Neural progenitor cell (in vitro differentiated cells): ENCODE data around the gene ARHGEF37. TPM values are rescaled to one million over a fixed set of nuclear protein-coding genes. Genes with fewer than 3 reads are reported as not detected.

ENCODE experiments used
- DNase-seq: peaks from one replicate; pipeline ENCODE4 v3.0.0-alpha.2; 2016; ENCODE audit warnings: low spot score
- H2AFZ ChIP-seq: fragments of 200-600 bp; sonication (generic); replicated peaks from 2 replicates; pipeline ENCODE4 v1.6.1; 2016; ENCODE audit warnings: antibody characterized with exemption
- H3F3A ChIP-seq: fragments of 200-600 bp; sonication (generic); 2 replicates; pipeline ENCODE4 v1.6.1; 2016; ENCODE audit warnings: antibody characterized with exemption, low read depth
- H3K27ac ChIP-seq: fragments of 200-600 bp; sonication (generic); 2 replicates; pipeline ENCODE4 v1.5.1; 2016; ENCODE audit warnings: mild to moderate bottlenecking
- H3K27me3 ChIP-seq: fragments of 200-600 bp; sonication (generic); 2 replicates; pipeline ENCODE4 v1.6.1; 2016; ENCODE audit warnings: mild to moderate bottlenecking, moderate library complexity
- H3K36me3 ChIP-seq: fragments of 200-600 bp; sonication (generic); 2 replicates; pipeline ENCODE4 v1.5.1; 2016
- H3K4me1 ChIP-seq: fragments of 200-600 bp; sonication (generic); 2 replicates; pipeline ENCODE4 v1.6.1; 2016; ENCODE audit warnings: mixed run types
- H3K4me2 ChIP-seq: fragments of 200-600 bp; sonication (generic); 2 replicates; pipeline ENCODE4 v1.6.1; 2016
- H3K4me3 ChIP-seq: fragments of 200-600 bp; sonication (generic); 2 replicates; pipeline ENCODE4 v1.5.1; 2016
- H3K79me2 ChIP-seq: fragments of 200-600 bp; sonication (generic); 2 replicates; pipeline ENCODE4 v1.6.1; 2016; ENCODE audit warnings: low read depth
- H3K9ac ChIP-seq: fragments of 200-600 bp; sonication (generic); 2 replicates; pipeline ENCODE4 v1.6.1; 2016
- H3K9me3 ChIP-seq: fragments of 200-600 bp; sonication (generic); 2 replicates; pipeline ENCODE4 v1.5.1; 2016; ENCODE audit warnings: low read depth
- H4K20me1 ChIP-seq: fragments of 200-600 bp; sonication (generic); 2 replicates; pipeline ENCODE4 v1.6.1; 2016; ENCODE audit warnings: low read depth
- H3K27ac Mint-ChIP-seq: 3 replicates; pipeline ENCODE4 v1.8.0; 2021; ENCODE audit warnings: mixed read lengths
- H3K27me3 Mint-ChIP-seq: 2 replicates; pipeline ENCODE4 v1.8.0; 2022; ENCODE audit warnings: low read depth, mild to moderate bottlenecking, inconsistent platforms, moderate library complexity, mixed read lengths; ENCODE audit not compliant: insufficient read depth
- H3K36me3 Mint-ChIP-seq: 3 replicates; pipeline ENCODE4 v1.8.0; 2021; ENCODE audit warnings: mixed read lengths
- H3K4me1 Mint-ChIP-seq: 3 replicates; pipeline ENCODE4 v1.8.0; 2021; ENCODE audit warnings: mixed read lengths
- H3K4me3 Mint-ChIP-seq: 3 replicates; pipeline ENCODE4 v1.8.0; 2021; ENCODE audit warnings: mild to moderate bottlenecking, moderate library complexity, mixed read lengths
- H3K9me3 Mint-ChIP-seq: 3 replicates; pipeline ENCODE4 v1.8.0; 2020; ENCODE audit warnings: mixed read lengths
- CTCF ChIP-seq: fragments of 200-600 bp; sonication (generic); IDR thresholded peaks from 2 replicates; pipeline ENCODE4 v1.5.1; 2017; ENCODE audit warnings: antibody characterized with exemption, mild to moderate bottlenecking
- EZH2 ChIP-seq: fragments of 200-600 bp; sonication (generic); IDR thresholded peaks from 2 replicates; pipeline ENCODE4 v1.6.1; 2017; ENCODE audit warnings: antibody characterized with exemption, mild to moderate bottlenecking, moderate library complexity
- EZH2phosphoT487 ChIP-seq: fragments of 200-600 bp; sonication (generic); IDR thresholded peaks from 2 replicates; pipeline ENCODE4 v1.6.1; 2017; ENCODE audit warnings: antibody characterized with exemption
- total RNA-seq: library from RNA; depleted of rRNA; stranded (reverse); fragments of >200 nt; gene quantifications from 2 replicates; pipeline ENCODE4 v1.2.3, GENCODE V29; 2015; ENCODE audit warnings: low replicate concordance

Gene ARHGEF37
- total RNA-seq, 1 donor from 2014 or later = 0.99 TPM

- no peaks in the 10 kb centered on the region for H3K36me3 Mint-ChIP-seq
- peaks cover 42% of the 10 kb centered on the region for H3K27me3 ChIP-seq
- no peaks in the 10 kb centered on the region for H3K79me2 ChIP-seq
- H3K27me3 Mint-ChIP-seq = peaks cover 4% of the 10 kb centered on the region
- no peaks in the 10 kb centered on the region for H3K9me3 Mint-ChIP-seq
- no peaks in the 10 kb centered on the region for H4K20me1 ChIP-seq
- no peaks in the 10 kb centered on the region for H3K9me3 ChIP-seq
- H3K27ac Mint-ChIP-seq = no peak overlapping the region
- peak overlapping the region; percentile 83 for H3K4me3 Mint-ChIP-seq
- peak overlapping the region; percentile 83 for H3K4me2 ChIP-seq
- no peaks in the 10 kb centered on the region for H3K36me3 ChIP-seq
- peak; percentile 72 for DNase-seq
- H3K4me3 ChIP-seq = peak overlapping the region; percentile 55
- H3K9ac ChIP-seq = no peak overlapping the region
- peak; percentile 24 for TF ChIP-seq EZH2phosphoT487
- TF ChIP-seq EZH2 = no peak
- no peak overlapping the region for H3K27ac ChIP-seq
- H3K4me1 Mint-ChIP-seq = peaks cover 17% of the 10 kb centered on the region
- H3F3A ChIP-seq = peaks cover 26% of the 10 kb centered on the region
- peak overlapping the region; percentile 95 for H2AFZ ChIP-seq
- H3K4me1 ChIP-seq = peaks cover 19% of the 10 kb centered on the region
These were observed 852 bp downstream of the ARHGEF37 start for GRCh38 chr5:149581931-149582768.

- Mint-ChIP-seq H3K9me3 (no peaks in the 10 kb centered on the region), H3K36me3 (no peaks in the 10 kb centered on the region), H3K27me3 (peaks cover 4% of the 10 kb centered on the region), H3K4me3 (no peak overlapping the region), H3K4me1 (peaks cover 17% of the 10 kb centered on the region), H3K27ac (no peak overlapping the region)
- DNase-seq = no peak
- H3K79me2 ChIP-seq = no peaks in the 10 kb centered on the region
- H3K9me3 ChIP-seq = no peaks in the 10 kb centered on the region
- H3K36me3 ChIP-seq = no peaks in the 10 kb centered on the region
- H3K4me2 ChIP-seq = no peak overlapping the region
- no peak overlapping the region for H3K9ac ChIP-seq
- H4K20me1 ChIP-seq = no peaks in the 10 kb centered on the region
- peaks cover 39% of the 10 kb centered on the region for H3K27me3 ChIP-seq
- H3K4me1 ChIP-seq = peaks cover 19% of the 10 kb centered on the region
- H3K4me3 ChIP-seq = no peak overlapping the region
- H3F3A ChIP-seq = peaks cover 26% of the 10 kb centered on the region
- H2AFZ ChIP-seq = peak overlapping the region; percentile 22
- TF ChIP-seq CTCF (no peak), EZH2 (no peak), EZH2phosphoT487 (no peak)
- no peak overlapping the region for H3K27ac ChIP-seq
These were observed 2.1 kb downstream of the ARHGEF37 start for GRCh38 chr5:149583394-149583793.

GRCh38 chr5:149584121-149584520, 2.8 kb downstream of the ARHGEF37 start:
- Mint-ChIP-seq H3K27ac (no peak overlapping the region), H3K27me3 (peaks cover 4% of the 10 kb centered on the region), H3K4me3 (no peak overlapping the region), H3K9me3 (no peaks in the 10 kb centered on the region), H3K4me1 (peaks cover 17% of the 10 kb centered on the region), H3K36me3 (no peaks in the 10 kb centered on the region)
- Histone ChIP-seq H4K20me1 (no peaks in the 10 kb centered on the region), H3K4me3 (no peak overlapping the region), H3K4me1 (peaks cover 19% of the 10 kb centered on the region), H3K27me3 (peaks cover 32% of the 10 kb centered on the region), H2AFZ (no peak overlapping the region), H3K79me2 (no peaks in the 10 kb centered on the region), H3F3A (peaks cover 26% of the 10 kb centered on the region), H3K36me3 (no peaks in the 10 kb centered on the region), H3K27ac (no peak overlapping the region), H3K4me2 (no peak overlapping the region), H3K9ac (no peak overlapping the region), H3K9me3 (no peaks in the 10 kb centered on the region)
- DNase-seq = no peak
- TF ChIP-seq CTCF (no peak), EZH2 (no peak)

- H3K27me3 Mint-ChIP-seq = peaks cover 2% of the 10 kb centered on the region
- H4K20me1 ChIP-seq = no peaks in the 10 kb centered on the region
- H3K4me3 ChIP-seq = no peak overlapping the region
- no peak overlapping the region for H3K27ac Mint-ChIP-seq
- H3K9me3 Mint-ChIP-seq = no peaks in the 10 kb centered on the region
- no peaks in the 10 kb centered on the region for H3K9me3 ChIP-seq
- peaks cover 17% of the 10 kb centered on the region for H3K4me1 ChIP-seq
- no peak overlapping the region for H3K4me2 ChIP-seq
- H3K4me1 Mint-ChIP-seq = peaks cover 17% of the 10 kb centered on the region
- H3F3A ChIP-seq = peaks cover 24% of the 10 kb centered on the region
- no peaks in the 10 kb centered on the region for H3K79me2 ChIP-seq
- TF ChIP-seq EZH2 (no peak), EZH2phosphoT487 (no peak), CTCF (no peak)
- H3K27me3 ChIP-seq = peaks cover 14% of the 10 kb centered on the region
- no peak overlapping the region for H3K9ac ChIP-seq
- no peak for DNase-seq
- H2AFZ ChIP-seq = no peak overlapping the region
- no peak overlapping the region for H3K4me3 Mint-ChIP-seq
- H3K36me3 ChIP-seq = no peaks in the 10 kb centered on the region
- H3K27ac ChIP-seq = no peak overlapping the region
- H3K36me3 Mint-ChIP-seq = no peaks in the 10 kb centered on the region
These were observed 4.6 kb downstream of the ARHGEF37 start for GRCh38 chr5:149585910-149586309.
